Stimulated activated CD4-positive, alpha-beta T cell treated with anti-CD3 and anti-CD28 coated beads, Interleukin-1b, Interleukin-23, amount 100 ng/mL, for 1 hour (primary cell): ENCODE results near the gene MYO18A.
A peak's percentile ranks its signal among the peaks of the same experiment; 100 is the strongest.

Experiments used
- DNase-seq, 2 donors: peaks; one replicate each; pipeline ENCODE4 v3.0.0-alpha.2; 2020; ENCODE audit warnings: low read depth in 2 of 2

MYO18A gene

DNA sequence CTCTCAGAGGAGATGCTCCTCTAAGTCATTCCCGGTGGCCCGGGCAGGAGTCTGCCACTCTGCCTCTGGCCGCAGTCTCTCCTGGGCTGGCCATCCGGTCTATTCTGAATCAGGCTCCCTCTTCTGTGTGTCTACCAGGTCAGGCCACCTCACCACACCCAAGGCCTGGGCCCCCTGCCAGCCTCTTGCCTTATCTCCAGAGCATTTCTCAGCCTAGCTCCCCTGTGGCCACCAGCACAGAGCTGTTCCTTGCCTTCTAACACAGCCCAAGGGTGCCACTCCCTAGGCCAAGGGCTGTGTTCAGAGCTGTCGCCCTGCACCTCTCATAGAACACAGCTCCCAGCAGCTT, 55.3 kb downstream of the MYO18A start:
- DNase-seq, result no peak

GRCh38 chr17:29124135-29124924, 55.9 kb downstream of the MYO18A start:
- no peak for DNase-seq

- DNase-seq, result no peak
Observed at GRCh38 chr17:29123111-29123510, 57.1 kb downstream of the MYO18A start.

DNA sequence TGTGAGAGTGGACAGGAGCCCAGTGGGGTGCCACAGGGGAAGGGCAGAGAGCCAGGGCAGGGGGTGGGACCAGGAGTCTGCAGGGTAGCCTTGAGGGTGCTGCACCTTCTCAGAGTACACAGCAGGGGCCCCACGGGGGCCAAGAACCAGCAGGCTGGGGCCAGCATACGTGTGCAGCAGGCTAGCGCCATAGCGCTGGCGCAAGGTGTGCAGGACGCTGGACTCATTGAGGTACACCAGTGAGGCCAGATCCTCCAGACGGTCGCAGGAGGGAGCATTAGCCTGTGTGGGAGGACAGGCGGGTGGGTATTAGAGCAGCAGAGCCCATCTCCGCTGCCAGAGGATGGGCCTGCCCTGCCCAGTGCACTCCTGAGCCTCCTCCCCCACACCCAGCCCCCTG, 58.8 kb downstream of the MYO18A start:
- no peak for DNase-seq

DNA sequence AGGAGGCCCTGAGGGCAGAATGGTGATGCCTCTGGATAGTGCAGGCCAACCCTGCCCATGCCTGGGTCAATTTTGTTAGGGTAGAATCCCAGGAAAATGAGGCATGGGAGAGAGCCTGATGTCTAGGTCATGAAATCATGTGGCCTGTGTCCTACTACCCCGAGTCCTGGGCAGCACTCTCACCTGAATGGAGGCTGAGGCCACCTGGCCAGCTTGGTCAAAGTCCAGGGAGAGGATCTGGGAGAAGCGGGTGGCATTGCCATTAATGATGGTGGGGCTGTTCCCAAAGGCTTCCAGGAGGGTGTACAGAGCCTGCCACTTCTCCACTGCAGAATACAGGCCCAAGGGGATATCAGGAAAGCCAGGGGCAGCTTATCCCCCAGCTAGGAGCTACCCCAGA, 59.8 kb downstream of the MYO18A start:
- no peak for DNase-seq

DNA sequence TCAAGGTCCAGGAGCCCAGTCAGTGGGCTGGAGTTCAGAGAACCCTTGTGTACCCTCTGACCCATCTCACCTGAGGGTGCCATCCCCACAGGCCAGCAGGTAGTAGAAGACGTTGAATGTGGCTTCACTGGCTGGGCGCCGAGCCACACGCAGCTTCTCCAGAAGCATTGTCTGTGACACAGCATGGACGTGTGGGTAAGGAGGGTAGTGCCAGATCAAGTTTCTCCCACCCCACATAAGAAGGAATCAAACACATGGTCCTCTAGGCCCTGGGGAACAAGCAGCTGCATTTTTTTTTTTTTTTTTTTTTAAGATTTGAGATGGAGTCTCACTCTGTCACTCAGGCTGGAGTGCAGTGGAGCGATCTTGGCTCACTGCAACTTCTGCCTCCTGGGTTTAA, 60.9 kb downstream of the MYO18A start:
- no peak for DNase-seq

GRCh38 chr17:29116804-29117753, 63.1 kb downstream of the MYO18A start:
- peak; percentile 50 to 69 for DNase-seq

- DNase-seq, result peak in 1 of 2 donors; percentile 34
Observed at GRCh38 chr17:29115961-29116803, 64.0 kb downstream of the MYO18A start.

DNA sequence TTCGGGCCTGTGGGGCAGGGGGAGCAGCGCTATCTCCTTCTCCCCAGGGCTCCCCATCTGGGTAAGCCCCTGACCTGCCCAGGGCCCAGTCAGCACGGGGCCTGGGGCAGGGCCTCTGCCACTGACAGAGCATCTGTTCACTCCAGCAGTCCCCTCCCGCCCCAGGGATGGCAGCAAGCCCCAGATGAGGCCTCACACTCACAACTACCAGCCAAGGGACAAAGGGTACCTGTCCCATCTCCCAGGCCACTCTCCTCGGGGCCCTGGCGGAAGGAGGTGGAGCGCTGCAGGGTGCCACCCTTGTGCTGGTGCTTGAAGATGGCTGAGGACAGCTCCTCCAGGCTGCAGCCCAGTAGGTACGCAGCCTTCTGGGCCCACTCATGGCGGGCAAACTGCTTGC, 64.8 kb downstream of the MYO18A start:
- no peak for DNase-seq

GRCh38 chr17:29114141-29114540, 66.1 kb downstream of the MYO18A start:
- no peak for DNase-seq

DNA sequence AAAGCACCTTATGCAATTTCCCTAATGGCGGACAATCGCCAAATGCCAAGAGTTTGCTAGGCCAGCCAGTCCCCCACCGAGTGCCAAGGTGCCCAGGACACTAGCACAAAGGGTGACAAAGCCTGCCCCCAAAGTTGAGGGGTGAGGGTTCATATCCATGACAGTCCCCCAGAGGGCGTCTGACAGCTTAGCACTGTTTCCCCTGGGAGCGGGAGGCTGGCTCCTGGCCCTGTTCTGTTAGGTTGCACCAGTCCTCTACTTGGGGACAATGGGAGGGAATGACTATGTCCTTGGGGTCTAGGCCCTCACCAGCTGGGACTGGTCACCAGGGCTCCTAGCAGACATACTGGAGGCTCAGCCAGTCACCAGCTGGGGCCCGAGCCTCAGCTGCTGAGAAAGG, 66.9 kb downstream of the MYO18A start:
- no peak for DNase-seq

GRCh38 chr17:29112771-29113295, 67.4 kb downstream of the MYO18A start:
- no peak for DNase-seq

- DNase-seq, result peak; percentile 29 to 71
Observed at GRCh38 chr17:29111816-29112499, 68.2 kb downstream of the MYO18A start.

- no peak for DNase-seq
Observed at GRCh38 chr17:29110372-29110757, 69.8 kb downstream of the MYO18A start.

- DNase-seq, result no peak
Observed at GRCh38 chr17:29109477-29110371, 70.5 kb downstream of the MYO18A start.

- no peak for DNase-seq
Observed at GRCh38 chr17:29108823-29109476, 71.2 kb downstream of the MYO18A start.

- DNase-seq, result no peak
Observed at GRCh38 chr17:29107933-29108822, 72.0 kb downstream of the MYO18A start.

- DNase-seq, result no peak
Observed at GRCh38 chr17:29107084-29107483, 73.1 kb downstream of the MYO18A start.

- DNase-seq, result no peak
Observed at GRCh38 chr17:29103341-29103740, 76.9 kb downstream of the MYO18A start.
